ENCODE results near the gene AKAP13.

Gene AKAP13

DNA sequence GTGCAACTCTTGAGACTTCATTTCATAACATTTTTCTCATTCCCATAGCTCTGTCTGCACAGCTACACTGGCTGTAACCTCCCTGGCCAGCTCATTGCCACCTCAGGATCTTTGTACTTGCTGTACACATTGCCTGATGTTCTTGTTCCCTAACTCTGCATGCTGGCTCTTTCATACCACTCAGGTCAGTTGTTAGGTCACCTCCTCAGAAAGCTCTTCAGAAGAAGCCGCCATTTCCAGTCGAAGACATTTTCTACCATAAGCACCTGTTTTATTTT is 176.2 kb downstream of the AKAP13 start:
- TF ChIP-seq, protein P1, sequence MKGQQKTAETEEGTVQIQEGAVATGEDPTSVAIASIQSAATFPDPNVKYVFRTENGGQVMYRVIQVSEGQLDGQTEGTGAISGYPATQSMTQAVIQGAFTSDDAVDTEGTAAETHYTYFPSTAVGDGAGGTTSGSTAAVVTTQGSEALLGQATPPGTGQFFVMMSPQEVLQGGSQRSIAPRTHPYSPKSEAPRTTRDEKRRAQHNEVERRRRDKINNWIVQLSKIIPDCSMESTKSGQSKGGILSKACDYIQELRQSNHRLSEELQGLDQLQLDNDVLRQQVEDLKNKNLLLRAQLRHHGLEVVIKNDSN (IDR thresholded peaks at IDR 0.05), result no peak
- no peak for TF ChIP-seq YY1 (IDR thresholded peaks at IDR 0.05; ENCODE audit: low read depth)
- TF ChIP-seq CEBPB (IDR thresholded peaks at IDR 0.05), result no peak
- TF ChIP-seq, protein P2, sequence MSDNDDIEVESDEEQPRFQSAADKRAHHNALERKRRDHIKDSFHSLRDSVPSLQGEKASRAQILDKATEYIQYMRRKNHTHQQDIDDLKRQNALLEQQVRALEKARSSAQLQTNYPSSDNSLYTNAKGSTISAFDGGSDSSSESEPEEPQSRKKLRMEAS (IDR thresholded peaks at IDR 0.05), result no peak
- TF ChIP-seq CREB1 (IDR thresholded peaks at IDR 0.05; ENCODE audit: low read depth), result no peak
- no peak for TF ChIP-seq ZBTB7A (IDR thresholded peaks at IDR 0.05; ENCODE audit: low read depth)
- no peak for TF ChIP-seq NFIC (IDR thresholded peaks at IDR 0.05)
- no peak for TF ChIP-seq TCF12 (IDR thresholded peaks at IDR 0.05; ENCODE audit: low read depth)

DNA sequence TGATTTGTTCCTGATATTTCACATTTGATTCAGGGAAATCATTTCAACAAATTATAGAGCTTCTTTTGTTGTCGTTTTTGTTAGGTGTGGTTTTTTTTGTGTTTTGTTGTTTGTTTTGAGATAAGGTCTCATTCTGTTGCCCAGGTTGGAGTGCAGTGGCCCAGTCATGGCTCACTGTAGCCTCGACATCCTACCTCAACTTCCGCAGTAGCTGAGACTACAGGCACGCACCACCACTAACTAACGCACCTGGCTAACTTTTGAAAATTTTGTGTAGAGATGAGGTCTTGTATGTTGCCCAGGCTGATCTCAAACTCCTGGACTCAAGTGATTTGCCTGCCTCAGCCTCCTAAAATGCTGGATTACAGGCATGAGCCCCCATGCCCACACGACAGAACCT is 177.0 kb downstream of the AKAP13 start:
- TF ChIP-seq FOXM1 (IDR thresholded peaks at IDR 0.05; ENCODE audit: borderline replicate concordance, low read depth), result no peak
- TF ChIP-seq CEBPB (IDR thresholded peaks at IDR 0.05), result no peak
- no peak for TF ChIP-seq TCF12 (IDR thresholded peaks at IDR 0.05; ENCODE audit: low read depth)
- TF ChIP-seq, protein P3, sequence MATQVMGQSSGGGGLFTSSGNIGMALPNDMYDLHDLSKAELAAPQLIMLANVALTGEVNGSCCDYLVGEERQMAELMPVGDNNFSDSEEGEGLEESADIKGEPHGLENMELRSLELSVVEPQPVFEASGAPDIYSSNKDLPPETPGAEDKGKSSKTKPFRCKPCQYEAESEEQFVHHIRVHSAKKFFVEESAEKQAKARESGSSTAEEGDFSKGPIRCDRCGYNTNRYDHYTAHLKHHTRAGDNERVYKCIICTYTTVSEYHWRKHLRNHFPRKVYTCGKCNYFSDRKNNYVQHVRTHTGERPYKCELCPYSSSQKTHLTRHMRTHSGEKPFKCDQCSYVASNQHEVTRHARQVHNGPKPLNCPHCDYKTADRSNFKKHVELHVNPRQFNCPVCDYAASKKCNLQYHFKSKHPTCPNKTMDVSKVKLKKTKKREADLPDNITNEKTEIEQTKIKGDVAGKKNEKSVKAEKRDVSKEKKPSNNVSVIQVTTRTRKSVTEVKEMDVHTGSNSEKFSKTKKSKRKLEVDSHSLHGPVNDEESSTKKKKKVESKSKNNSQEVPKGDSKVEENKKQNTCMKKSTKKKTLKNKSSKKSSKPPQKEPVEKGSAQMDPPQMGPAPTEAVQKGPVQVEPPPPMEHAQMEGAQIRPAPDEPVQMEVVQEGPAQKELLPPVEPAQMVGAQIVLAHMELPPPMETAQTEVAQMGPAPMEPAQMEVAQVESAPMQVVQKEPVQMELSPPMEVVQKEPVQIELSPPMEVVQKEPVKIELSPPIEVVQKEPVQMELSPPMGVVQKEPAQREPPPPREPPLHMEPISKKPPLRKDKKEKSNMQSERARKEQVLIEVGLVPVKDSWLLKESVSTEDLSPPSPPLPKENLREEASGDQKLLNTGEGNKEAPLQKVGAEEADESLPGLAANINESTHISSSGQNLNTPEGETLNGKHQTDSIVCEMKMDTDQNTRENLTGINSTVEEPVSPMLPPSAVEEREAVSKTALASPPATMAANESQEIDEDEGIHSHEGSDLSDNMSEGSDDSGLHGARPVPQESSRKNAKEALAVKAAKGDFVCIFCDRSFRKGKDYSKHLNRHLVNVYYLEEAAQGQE (IDR thresholded peaks at IDR 0.05; ENCODE audit: low read depth), result no peak
- TF ChIP-seq ZBTB7A (IDR thresholded peaks at IDR 0.05; ENCODE audit: low read depth), result no peak
- TF ChIP-seq YY1 (IDR thresholded peaks at IDR 0.05; ENCODE audit: low read depth), result no peak

DNA sequence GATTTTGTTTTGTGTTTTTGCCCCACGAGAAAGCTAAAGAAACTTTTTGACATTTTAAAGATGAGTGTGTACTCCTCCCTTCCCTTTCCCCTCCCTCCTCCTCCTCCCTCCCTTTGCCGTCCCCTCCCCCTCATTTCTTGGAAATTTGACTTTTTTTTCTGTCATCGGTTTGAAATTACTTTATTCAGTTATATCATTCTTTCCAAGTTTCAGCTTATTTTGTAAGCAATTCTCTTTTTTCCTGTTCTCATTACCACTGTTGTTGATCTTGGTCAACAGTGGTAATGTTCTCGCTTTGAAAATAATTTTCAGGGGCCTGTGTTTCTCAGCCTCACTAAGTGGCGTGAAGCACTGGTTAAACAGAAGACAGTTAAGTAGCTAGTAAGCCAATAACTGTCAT is 178.4 kb downstream of the AKAP13 start:
- TF ChIP-seq, protein P1 (IDR thresholded peaks at IDR 0.05), result no peak
- TF ChIP-seq ZBTB7A (IDR thresholded peaks at IDR 0.05; ENCODE audit: low read depth) (no peak), CREB1 (IDR thresholded peaks at IDR 0.05; ENCODE audit: low read depth) (no peak), YY1 (IDR thresholded peaks at IDR 0.05; ENCODE audit: low read depth) (no peak), EGR1 (IDR thresholded peaks at IDR 0.05) (no peak), EP300 (IDR thresholded peaks at IDR 0.05; ENCODE audit: borderline replicate concordance) (no peak), FOXM1 (IDR thresholded peaks at IDR 0.05; ENCODE audit: borderline replicate concordance, low read depth) (no peak), NFIC (IDR thresholded peaks at IDR 0.05) (no peak), CEBPB (IDR thresholded peaks at IDR 0.05) (no peak)
- TF ChIP-seq, protein P3 (IDR thresholded peaks at IDR 0.05; ENCODE audit: low read depth), result no peak
- TF ChIP-seq, protein P2 (IDR thresholded peaks at IDR 0.05), result no peak

DNA sequence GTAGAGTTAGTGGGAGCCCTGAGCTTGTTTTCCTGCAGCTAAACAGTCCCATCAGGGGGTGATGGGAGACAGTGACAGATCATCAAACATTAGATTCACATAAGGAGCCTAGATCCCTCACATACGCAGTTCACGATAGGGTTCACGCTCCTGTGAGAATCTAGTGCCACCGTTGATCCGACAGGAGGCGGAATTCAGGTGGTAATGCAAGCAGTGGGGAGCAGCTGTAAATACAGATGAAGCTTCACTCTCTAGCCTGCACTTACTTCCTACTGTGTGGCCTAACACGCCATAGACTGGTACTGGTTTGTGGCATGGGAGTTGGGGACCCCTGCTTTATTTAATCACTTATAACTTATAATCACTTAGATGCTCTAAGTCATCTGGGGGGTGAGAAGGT is 179.1 kb downstream of the AKAP13 start:
- TF ChIP-seq, protein P1 (IDR thresholded peaks at IDR 0.05), result no peak
- TF ChIP-seq CEBPB (IDR thresholded peaks at IDR 0.05), result no peak
- no peak for TF ChIP-seq RAD21 (IDR thresholded peaks at IDR 0.05; ENCODE audit: low read depth)
- no peak for TF ChIP-seq YY1 (IDR thresholded peaks at IDR 0.05; ENCODE audit: low read depth)
- TF ChIP-seq TEAD4 (IDR thresholded peaks at IDR 0.05), result no peak
- TF ChIP-seq FOXM1 (IDR thresholded peaks at IDR 0.05; ENCODE audit: borderline replicate concordance, low read depth), result no peak
- no peak for TF ChIP-seq TCF12 (IDR thresholded peaks at IDR 0.05; ENCODE audit: low read depth)
- TF ChIP-seq, protein P2 (IDR thresholded peaks at IDR 0.05), result no peak
- TF ChIP-seq ZBTB7A (IDR thresholded peaks at IDR 0.05; ENCODE audit: low read depth), result no peak
- TF ChIP-seq CREB1 (IDR thresholded peaks at IDR 0.05; ENCODE audit: low read depth), result no peak
- TF ChIP-seq TAF1 (IDR thresholded peaks at IDR 0.05; ENCODE audit: low read depth), result no peak

DNA sequence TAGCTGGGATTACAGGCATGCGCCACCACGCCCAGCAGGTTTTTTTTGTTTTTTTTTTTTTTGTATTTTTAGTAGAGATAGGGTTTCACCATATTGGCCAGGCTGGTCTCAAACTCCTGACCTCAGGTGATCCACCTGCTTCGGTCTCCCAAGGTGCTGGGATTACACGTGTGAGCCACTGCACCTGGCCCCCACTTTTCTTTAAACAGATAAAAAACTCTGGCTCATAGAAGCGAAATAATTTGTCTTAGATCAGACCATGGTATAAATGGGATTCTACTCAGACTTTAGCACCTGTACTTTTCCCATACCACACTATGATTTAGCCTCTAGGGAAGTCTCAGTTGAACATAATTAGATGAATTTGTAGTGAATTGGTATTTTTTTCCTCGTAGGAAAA is 182.4 kb downstream of the AKAP13 start:
- TF ChIP-seq CEBPB (IDR thresholded peaks at IDR 0.05) (no peak), FOXM1 (IDR thresholded peaks at IDR 0.05; ENCODE audit: borderline replicate concordance, low read depth) (no peak), RAD21 (IDR thresholded peaks at IDR 0.05; ENCODE audit: low read depth) (no peak), ZBTB7A (IDR thresholded peaks at IDR 0.05; ENCODE audit: low read depth) (no peak), EGR1 (IDR thresholded peaks at IDR 0.05) (no peak), TCF12 (IDR thresholded peaks at IDR 0.05; ENCODE audit: low read depth) (no peak), YY1 (IDR thresholded peaks at IDR 0.05; ENCODE audit: low read depth) (no peak), CREB1 (IDR thresholded peaks at IDR 0.05; ENCODE audit: low read depth) (no peak), TAF1 (IDR thresholded peaks at IDR 0.05; ENCODE audit: low read depth) (no peak), TEAD4 (IDR thresholded peaks at IDR 0.05) (no peak), NFIC (IDR thresholded peaks at IDR 0.05) (no peak), EP300 (IDR thresholded peaks at IDR 0.05; ENCODE audit: borderline replicate concordance) (no peak)
- TF ChIP-seq, protein P3 (IDR thresholded peaks at IDR 0.05; ENCODE audit: low read depth), result no peak
- TF ChIP-seq, protein P2 (IDR thresholded peaks at IDR 0.05), result no peak
- TF ChIP-seq, protein P1 (IDR thresholded peaks at IDR 0.05), result no peak
